SIG-M5 treated with dmso at 0.1 percent for 504 hours (cell line): ENCODE results near the gene REPS2.
A peak's percentile ranks its signal among the peaks of the same experiment; 100 is the strongest.

ENCODE experiments used
- DNase-seq: peaks from one replicate; lab custom pipeline; 2025; ENCODE audit not compliant: unreplicated experiment; lab: John Stamatoyannopoulos, UW

REPS2 gene

DNA sequence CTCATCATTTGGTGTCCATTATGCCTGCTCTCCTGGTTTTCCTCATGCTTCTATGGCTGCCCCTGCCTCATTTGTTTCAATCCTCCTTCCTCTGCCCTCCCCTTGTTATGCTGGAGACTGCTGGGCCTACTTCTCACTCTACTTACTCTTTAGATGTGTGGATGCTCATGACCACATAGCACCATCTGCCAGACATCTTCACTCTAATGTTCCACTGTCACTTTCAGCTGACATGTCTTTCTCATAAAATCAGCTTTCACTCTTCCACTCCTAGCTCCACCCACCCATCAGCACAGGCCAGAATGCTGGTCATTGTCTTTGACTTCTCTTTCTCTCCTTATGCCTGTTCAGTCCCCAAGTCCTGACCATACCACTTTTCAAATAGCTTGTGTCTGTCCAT is 86.8 kb downstream of the REPS2 start:
- DNase-seq = no peak

DNA sequence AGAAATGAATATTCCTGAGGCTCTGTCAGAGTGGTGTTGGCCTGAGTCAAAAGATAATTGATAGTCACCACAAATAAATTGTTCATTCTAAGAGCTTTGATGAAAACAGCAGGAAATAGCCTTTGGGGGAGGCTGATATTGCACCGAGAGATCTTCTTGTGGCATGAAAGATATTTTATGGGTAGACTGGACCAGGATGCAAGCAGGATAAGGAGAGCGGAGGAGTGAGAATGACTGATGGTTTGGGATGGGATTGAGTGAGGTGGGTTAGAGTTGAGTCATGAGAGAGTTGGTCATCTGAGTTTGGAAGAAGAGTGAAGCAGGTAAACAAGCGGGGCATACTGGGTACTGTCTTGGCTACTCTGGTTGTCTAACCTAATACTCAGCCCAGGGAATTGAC is 88.7 kb downstream of the REPS2 start:
- DNase-seq = no peak

DNA sequence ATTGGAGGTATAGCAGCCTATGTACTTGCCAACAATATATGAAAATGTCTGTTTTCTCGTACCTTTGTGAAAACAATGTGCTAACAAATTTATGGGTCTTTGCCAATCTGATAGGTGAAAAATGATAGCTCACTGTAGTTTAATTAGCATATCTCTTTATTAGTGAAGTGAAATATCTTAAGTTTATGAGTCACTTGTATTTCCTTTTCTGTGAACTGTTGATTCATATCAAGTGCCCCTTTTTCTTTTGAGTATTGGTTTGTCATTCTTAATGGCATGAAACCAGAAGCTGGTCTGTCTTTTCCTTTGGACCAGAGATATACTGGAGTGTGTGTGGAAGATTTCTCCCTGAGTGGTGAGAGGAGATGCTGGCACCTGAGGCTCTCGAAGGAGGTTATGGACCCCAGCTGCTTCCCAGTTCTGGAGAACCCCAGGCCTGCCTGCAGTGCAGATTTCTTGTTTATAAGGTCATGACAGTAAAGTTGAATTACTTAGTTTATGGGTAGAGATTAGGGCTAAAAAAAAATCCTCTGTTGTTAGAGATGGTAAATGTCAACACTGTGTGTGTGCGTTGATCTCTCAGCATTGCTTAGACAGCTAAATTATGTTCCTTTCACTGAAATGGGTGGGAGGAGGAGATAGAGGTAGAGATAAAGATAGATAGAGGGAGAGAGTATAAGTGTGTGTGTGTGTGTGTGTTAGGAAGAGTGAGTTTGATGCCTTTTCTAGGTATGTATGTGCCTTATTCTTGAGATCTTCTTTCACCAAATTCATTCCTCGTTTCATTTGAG is 89.9 kb downstream of the REPS2 start:
- no peak for DNase-seq

DNA sequence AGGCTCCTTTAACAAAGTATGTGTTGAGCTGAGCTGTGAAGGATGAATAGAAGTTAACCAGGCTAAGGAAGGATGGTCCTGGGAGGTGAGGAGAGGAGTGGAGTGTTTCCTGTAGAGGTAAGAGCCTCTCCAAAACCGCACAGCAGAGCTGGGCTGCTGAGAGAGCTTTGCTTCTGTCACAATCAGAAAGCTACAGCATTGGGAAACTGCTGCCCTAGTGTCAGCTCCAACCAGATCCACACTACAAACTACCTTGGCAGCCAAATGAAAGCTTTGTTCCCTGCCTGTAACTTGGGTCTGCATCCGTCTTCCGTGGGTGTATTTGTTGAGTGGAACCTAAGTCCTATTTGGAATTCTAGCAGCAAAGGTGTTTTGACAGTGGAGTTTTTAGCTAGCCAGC is 91.8 kb downstream of the REPS2 start:
- DNase-seq = no peak

DNA sequence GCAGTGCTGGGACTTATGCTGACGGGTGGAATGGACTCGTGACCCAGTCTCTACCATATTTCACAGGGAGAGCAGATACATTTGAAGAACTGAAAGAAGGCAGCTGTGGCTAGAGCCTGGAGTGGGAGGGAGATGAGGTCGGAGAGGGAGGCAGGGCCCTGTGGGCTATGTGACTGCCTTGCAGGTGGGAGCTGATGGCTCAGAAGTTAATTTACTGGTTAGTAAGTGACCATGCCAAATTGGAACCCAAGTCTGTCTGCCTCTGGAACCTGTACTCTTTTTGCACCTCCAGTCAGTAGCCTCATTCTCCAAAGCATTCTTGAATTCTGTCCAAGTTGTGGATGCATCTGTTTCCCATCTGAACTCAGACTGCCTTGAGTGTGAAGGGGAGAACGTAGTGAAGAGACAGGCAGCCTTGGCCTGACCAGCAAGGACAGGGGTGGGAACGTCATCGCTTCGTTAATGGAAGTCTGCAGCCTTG is 92.3 kb downstream of the REPS2 start:
- DNase-seq = no peak

DNA sequence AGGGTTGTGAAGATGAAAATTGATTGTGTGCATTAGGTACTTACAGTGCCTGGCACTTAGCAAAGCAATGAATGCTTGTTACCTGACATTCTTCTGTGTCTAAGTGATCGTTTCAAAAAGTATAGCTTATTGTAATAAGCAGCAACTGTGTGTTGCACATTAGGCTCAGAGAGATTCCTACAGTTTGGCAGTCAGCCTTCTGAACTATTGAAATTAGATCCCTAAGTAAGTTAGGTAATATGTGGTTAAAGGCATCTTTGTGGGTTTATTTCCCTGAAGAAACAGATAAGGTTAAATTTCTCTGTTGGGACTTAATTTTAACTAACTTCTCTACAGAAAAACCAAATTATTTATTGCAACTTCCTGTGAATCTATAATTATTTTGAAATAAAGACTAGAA is 93.4 kb downstream of the REPS2 start:
- no peak for DNase-seq

DNA sequence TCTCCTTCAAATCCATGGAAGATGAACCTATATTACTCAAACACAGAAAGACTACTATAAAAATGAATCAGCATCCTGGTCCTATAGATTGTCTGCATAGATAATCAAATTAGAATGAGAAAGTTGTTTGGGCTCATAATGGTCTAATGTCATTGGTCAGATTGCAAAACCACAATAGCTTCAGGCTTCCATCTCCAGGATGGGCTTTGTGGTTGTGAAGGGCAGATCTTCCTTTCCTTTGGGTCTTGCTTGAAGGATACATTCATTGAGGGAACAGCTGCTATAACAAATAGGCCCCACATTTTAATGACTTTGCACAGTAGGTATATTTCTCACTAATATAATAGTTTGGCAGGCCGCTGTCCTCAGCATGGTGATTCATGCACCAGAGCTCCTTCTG is 94.3 kb downstream of the REPS2 start:
- DNase-seq = no peak

DNA sequence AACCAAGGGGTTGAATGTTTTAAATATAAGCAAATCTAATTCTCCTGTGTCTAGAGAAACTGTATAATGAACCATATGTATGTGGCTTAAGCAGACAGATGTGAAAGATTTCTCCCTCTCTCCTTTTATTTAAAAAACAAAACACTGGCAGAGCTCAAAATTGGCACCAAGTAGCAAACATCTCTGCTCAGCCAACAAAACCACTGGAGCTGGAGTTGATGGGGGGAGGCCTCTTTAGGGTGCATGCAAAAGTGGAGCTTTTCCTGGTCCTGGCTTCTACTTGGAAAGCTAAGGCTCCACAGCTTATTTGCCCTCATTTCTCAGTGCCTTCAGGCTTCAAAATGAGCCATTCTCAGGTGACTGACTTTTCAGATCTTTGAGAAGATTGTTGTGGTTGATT is 95.6 kb downstream of the REPS2 start:
- no peak for DNase-seq

DNA sequence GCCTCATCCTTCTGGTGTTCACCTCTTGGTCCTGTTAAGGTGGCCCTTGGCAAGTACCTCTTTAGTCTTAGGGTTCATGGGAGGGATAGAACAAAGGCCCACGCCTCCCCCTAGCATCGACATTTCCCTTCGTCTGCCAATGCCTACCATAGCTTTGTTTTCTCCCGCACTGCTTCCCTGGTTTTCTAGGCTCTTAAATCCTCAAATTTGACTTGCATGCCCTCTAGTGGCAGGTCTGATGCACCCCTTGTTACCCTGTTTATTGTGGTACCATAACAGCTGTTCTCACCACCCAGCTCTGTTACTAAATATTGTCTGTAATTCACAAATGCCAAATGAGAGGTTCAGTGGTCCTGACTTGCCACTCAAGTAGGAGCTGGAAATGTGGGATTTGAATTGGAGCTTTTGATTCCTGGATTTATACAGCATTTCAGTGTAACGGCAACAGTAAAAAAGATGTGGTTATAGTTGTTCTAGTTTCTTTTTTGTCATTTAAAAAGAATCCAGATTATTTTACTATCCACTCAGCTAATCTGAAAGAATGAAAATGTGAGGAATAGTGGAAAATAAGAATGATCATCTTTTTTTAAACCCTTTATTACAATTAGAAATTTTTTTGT is 100.1 kb downstream of the REPS2 start:
- DNase-seq = peak; percentile 64

DNA sequence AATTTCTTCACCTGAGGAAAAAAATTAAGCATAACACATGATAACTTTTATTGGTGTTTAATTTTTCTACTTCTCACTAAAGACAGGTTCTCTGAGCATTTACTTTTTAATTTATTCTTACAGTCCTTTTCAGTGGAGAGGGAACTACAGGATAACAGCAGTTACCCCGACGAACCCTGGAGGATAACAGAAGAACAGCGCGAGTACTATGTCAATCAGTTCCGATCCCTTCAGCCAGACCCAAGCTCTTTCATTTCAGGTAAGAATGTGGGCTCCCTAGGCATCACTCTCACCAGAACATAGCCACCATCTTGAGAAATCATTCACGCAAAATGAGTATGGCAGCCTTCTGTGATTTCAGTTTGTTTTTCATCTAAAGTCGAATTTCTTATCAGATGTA is 100.8 kb downstream of the REPS2 start:
- DNase-seq = no peak

DNA sequence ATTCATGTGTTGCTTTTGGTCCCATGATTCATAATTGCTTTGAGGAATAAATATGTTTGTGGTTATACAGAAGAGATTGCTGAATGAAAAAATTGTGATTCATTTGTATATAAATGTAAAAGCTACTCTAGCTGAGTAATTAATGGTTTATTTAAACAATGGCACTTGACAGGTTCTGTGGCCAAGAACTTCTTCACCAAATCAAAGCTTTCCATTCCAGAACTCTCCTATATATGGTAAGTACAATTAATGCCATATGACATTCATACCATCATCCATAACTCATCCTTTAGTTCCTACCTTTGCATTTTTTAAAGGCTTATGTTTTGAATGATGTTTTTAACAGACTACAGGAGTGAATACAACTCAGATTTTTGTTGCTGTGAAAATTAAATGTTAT is 105.8 kb downstream of the REPS2 start:
- no peak for DNase-seq

DNA sequence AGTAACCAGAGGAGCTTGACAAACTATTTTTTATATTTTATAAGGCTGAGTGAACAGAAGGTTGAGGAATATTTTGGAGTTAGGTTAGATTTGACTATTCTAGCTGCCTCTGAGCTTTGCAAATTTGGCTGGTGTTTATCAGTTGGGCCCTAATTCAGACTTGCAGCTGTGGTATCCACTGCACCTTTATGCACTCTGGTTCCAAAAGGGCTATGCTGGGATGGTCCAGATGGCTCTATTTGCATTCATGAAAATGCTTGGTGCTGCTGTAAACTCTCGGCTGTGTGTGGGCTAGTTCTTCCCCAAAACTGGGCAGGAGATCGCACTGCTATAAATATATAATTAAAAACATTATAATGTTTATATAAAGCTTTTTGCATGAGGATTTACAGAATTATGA is 106.3 kb downstream of the REPS2 start:
- no peak for DNase-seq

DNA sequence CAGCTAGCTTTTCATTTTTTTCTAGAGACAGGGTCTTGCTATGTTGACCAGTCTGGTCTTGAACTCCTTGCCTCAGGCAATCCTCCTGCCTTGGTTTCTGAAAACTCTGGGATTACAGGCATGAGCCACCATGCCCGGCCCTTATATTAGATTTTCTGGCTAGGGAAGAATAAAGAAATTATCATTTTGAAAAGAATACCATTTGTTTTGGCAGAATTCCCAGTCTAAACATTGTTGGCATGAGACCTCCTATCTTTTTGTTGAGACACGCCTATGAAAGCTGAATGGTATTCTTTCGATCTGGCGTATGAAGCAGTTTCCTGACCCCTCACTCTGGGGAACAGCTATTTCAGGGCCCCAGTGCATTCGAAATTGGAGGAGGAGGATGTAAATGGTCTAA is 107.0 kb downstream of the REPS2 start:
- no peak for DNase-seq

DNA sequence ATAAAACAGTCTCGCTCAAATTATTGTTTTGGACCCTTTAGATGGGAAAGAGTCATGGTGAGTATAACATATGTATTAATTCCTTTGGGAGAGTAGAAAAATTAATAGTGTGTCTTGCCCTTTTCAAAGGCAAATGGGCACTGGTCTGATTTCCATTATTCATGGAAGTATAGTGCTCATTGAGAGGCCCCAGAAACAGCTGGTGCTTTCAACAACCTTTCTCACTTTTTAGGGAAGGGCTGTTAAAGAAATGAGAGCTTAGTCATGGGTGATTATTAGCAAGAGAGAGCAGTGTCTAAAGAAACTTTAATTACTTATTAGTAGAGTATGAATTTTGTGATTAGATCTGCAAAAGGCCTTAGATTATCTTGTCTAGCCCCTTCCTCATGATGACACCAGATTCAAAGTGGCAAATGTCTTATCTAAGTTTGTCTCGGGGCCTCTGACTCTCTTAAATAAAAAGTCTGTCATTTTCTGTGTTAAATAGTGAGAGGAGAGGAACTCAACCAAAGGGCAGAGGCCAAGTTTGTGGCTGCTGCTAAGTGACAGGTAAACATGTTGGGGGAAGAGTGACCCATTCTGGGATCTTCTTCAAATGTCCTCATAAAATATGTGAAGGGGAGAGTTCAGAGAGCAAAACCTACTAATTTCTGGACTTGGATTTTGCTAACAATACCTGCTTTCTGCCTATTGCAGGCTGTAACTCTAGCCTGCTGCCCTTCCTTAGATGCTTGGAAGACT is 110.6 kb downstream of the REPS2 start:
- DNase-seq = no peak

DNA sequence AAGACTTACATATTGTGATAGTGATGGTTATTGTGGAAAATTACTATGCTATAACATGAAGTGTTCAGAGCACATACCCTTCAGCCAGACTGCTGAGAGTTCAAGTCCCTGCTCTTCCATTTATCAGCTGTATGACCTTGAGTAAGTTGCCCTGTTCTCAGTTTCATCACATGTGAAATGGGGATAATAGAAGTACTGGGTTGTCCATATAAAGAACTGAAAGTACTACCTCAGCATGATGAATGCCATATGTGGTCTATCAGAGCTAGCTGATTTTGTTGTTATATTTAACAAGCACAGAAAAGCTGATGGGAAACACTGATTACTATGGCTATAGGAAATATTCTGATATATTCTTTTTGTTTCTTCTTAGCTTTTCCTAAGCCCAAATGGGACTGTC is 115.6 kb downstream of the REPS2 start:
- DNase-seq = no peak

DNA sequence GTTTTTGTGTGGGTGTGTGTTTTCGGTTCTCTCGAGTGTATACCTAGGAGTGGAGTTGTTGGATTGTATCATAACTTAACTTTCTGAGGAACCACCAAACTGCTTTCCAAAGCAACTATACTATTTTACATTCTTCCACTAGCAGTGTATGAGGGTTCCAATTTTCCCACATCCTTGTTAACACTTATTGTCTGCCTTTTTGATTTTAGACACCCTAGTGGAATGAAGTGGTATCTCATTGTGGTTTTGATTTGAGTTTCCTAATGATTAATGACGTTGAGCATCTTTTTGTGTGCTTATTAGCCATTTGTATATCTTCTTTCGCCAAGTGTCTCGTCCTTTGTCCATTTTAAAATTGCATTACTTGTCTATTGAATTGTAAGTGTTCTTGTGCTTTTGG is 118.6 kb downstream of the REPS2 start:
- DNase-seq = no peak

DNA sequence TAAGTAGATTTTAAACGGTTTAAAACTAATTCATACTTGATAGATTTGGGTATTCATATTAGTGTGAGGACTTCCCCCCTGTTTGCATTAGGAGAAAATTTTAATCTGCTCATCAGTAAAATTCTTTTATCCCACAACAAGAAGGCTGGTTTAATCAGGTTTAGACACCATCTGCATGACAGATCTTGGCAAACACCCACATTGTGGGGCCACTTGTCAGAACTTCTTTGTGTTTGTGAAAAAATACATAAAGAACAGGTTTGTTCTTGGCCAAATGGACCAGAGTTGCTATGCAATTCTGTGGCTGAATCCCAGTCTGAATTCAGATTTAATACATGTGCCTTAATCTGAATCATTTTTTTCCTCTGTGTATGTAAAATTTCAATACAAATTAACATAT is 121.1 kb downstream of the REPS2 start:
- no peak for DNase-seq

DNA sequence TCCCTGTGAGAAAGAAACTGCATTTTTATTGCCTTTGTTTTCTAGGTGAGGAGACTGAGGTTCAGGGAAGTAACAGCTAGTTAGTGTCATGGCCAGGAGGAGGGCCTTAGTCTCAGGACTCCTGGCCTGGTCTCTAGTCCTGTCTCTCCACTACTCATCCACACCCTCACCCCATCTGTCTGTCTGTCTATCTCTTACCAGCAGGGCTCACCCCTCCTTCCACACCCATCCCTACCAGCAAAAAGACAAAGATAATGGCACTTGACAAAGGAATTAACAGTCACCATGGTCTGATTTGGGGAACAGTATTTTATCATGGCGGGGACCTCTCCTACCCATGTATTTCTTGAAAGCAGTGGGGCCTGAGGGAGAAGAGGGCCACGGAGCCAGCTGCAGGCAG is 125.8 kb downstream of the REPS2 start:
- DNase-seq = no peak

DNA sequence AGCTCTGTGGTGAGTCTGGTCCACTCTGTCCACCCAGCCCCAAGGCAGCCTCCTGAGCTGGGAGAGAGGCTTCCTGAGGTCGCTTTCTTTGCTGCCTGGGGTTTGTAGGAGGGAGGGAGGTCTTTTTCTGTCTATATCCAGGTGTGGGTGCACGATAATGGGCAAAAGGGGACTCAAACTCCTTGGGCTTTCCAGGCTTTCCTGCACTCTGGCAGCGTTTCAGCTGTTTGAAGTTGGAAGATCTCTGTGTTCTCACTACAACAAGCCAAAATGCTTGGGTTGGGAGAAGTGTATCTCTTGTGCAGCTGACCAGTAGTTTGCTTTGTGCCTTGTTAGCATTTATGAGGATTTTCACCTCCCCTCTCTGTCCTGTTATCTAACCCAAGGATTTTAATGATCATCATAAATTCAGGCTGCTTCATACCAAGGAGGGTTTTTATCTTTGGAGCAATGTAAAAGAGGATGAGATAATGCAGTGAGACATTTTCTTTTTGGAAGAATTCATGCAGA is 126.3 kb downstream of the REPS2 start:
- DNase-seq = no peak

DNA sequence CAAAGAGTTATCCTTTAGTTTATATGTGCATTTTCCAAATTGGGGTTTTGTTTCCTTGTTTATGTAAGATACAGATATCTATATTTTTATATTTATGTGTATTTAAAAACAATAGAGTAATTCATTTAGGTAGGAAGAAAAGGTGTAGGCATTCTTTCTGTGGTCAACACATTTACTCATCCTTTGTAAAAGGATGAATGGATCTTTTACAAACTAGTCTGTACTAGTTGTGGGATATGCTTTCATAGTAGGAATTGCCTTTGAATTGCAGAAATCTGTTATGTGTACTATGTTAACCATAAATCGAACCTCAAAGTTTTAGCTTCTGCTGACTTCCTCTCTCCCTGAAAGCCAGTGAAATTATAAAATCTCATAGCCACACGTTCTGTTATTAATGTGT is 128.5 kb downstream of the REPS2 start:
- DNase-seq = no peak

DNA sequence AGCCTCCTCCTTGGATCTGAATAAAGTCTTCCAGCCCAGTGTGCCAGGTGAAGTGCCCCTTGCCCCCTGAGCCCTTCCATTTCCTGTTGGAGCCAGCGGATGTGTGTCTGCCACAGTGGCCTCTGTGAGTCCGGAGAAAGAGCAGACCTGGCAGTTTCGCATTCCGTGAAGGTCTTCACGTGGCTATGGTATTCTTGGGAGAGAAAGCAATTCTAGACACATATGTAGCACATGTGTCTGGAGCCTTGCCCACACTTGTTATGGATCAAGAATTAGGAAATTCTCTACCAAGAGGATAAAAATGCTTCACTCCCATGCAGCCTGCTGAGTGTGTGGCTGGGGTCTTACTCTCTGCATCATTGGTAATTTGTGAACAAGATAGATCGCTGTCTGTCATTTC is 130.9 kb downstream of the REPS2 start:
- no peak for DNase-seq
